Heart left ventricle (tissue), 16 donors: ENCODE measurements around the gene B4GALNT4. TPM values are rescaled to one million over a fixed set of nuclear protein-coding genes. Genes with fewer than 3 reads are reported as not detected.

ENCODE experiments used
- ATAC-seq, 4 donors: fragments of 200-7000 bp; cut with Tn5 transposase; one replicate each; pipeline ENCODE4 v1.9.1; 2020 to 2022; ENCODE audit warnings: moderate library complexity in 4 of 4, mild to moderate bottlenecking in 3 of 4, moderate number of reproducible peaks in 1 of 4
- DNase-seq, 5 donors: peaks; one replicate each; pipeline ENCODE4 v3.0.0-alpha.2; 2020
- H3K27ac ChIP-seq, 12 donors: fragments of 200-600 bp; sonication (generic) in 4 of 12; one replicate each; pipeline versions ENCODE4 v1.5.0 to v1.8.0; 2016 to 2022; ENCODE audit warnings: mild to moderate bottlenecking in 2 of 12
- H3K27me3 ChIP-seq, 9 donors: fragments of 200-600 bp; sonication (generic) in 2 of 9; one replicate each; pipeline versions ENCODE4 v1.5.1 to v1.8.0; 2016 to 2022; ENCODE audit warnings: mild to moderate bottlenecking in 3 of 9
- H3K36me3 ChIP-seq, 9 donors: fragments of 200-600 bp; sonication (generic) in 2 of 9; one replicate each; pipeline versions ENCODE4 v1.5.0 to v1.8.0; 2018 to 2022; ENCODE audit warnings: mild to moderate bottlenecking in 2 of 9
- H3K4me1 ChIP-seq, 12 donors: fragments of 200-600 bp; sonication (generic) in 4 of 12; one replicate each; pipeline versions ENCODE4 v1.5.0 to v1.8.0; 2016 to 2022; ENCODE audit warnings: mild to moderate bottlenecking in 3 of 12
- H3K4me3 ChIP-seq, 12 donors: fragments of 200-600 bp; sonication (generic) in 4 of 12; one replicate each; pipeline versions ENCODE4 v1.5.0 to v1.8.0; 2017 to 2022; ENCODE audit warnings: mild to moderate bottlenecking in 9 of 12, moderate library complexity in 4 of 12
- H3K9me3 ChIP-seq, 12 donors: fragments of 200-600 bp; sonication (generic) in 4 of 12; one replicate each; pipeline versions ENCODE4 v1.5.0 to v1.8.0; 2016 to 2022; ENCODE audit warnings: mild to moderate bottlenecking in 1 of 12
- CTCF ChIP-seq, 12 donors: fragments of 200-600 bp; sonication (generic) in 4 of 12; IDR thresholded peaks; one replicate each; pipeline versions ENCODE4 v1.5.0 to v1.8.0; 2018 to 2022; ENCODE audit warnings: antibody characterized with exemption in 12 of 12, mild to moderate bottlenecking in 5 of 12
- POLR2A ChIP-seq, 2 donors: fragments of 450-650 bp; IDR thresholded peaks; one replicate each; pipeline ENCODE4 v1.6.1; 2017; ENCODE audit warnings: antibody characterized with exemption in 2 of 2, mild to moderate bottlenecking in 2 of 2, moderate library complexity in 2 of 2
- WGBS, 4 donors: extraction: QIAGEN DNeasy Blood & Tissue Kit in 2 of 4; methylation state at CpG; one replicate each; pipeline versions ENCODE4 v1.1.5 to v1.1.7; 2013 to 2018; 5-methylcytosine and 5-hydroxymethylcytosine counted together
- intact Hi-C, 10 donors: fragments of 100-400 bp; cut with DNase I; formaldehyde crosslinking; loops; one replicate each; pipeline versions ENCODE4 v1.11.1 to v1.14.2; 2022
- polyA plus RNA-seq, 2 donors: library from polyadenylated mRNA; stranded (reverse); fragments of 200-250 nt; gene quantifications; one replicate each; pipeline ENCODE4 v1.2.3, GENCODE V29; 2013
- total RNA-seq, 9 donors: library from RNA; depleted of rRNA in 2 of 9; stranded (reverse); fragments of >200 nt in 2 of 9; fragmentation: NEBNext Ultra II Directional in 3 of 9; extraction: Animal tissue kit (Norgen Biotek cat#: 25700) in 3 of 9; gene quantifications; one replicate each; pipeline versions ENCODE4 v1.1.0 to v1.2.4, GENCODE V29; 2016 to 2023
- donor health status: ischemic (EF 13 %, LVEDD 7.1; RV severe dilation, severe dysfunction).
- donor health status: healthy with polysubstance abuse.
- donor health status: DM: no; HTN: yes; CAD: no.
- donor health status: DM: no; HTN: no; CAD: no.
- donor health status: ischemic (EF 25% LVEDD 6.9; RV normal size, moderate dysfunction).
- donor health status: ischemic (EF 25% LVEDD 5.7; RV mildly dilated, moderate dysfunction).
- donor health status: healthy.
- donor health status: DM: yes; HTN: yes; CAD: no.
- donor health status: ischemic (EF 35%, LVEDD 5.7; RV mildly dilated, moderate dysfunction).
- donor health status: nonischemic (EF 11% LVEDD 7.7; RV severe dilation, severe dysfunction).
- donor health status: DM: yes; HTN: yes; CAD: no.
- donor health status: PGD.
- donor health status: ischemic (EF 29% LVEDD 5.4; RV normal size, mild dysfunction).
- donor health status: nonischemic (EF 23%, LVEDD 6.1; RV moderate dilation, normal function).

Gene B4GALNT4
- total and polyA plus RNA-seq, 11 donors, result 0.28 to 1.9 (median 0.68) TPM; not detected in 2

GRCh38 chr11:405954-406795 is 36.9 kb downstream of the B4GALNT4 start:
- Histone ChIP-seq H3K4me1 (peaks cover 0 to 24% (median 15%) of the 10 kb centered on the region in 12 donors), H3K27ac (peak overlapping the region in 11 of 12 donors; percentile 28 to 82 (median 75)), H3K9me3 (no peaks in the 10 kb centered on the region), H3K27me3 (peaks cover 0 to 8% (median 0%) of the 10 kb centered on the region in 9 donors), H3K4me3 (peak overlapping the region; percentile 49 to 76 (median 67)), H3K36me3 (no peaks in the 10 kb centered on the region)
- 67 to 85% (median 78%) methylated on average over 14 to 47 of the region's 47 CpGs for WGBS, 4 donors
- intact Hi-C loops, result loop anchor here in 9 of 10 donors (1.0 to 10.0 kb wide), 7 partner anchors 41 to 112 kb away; partner anchors contain the start of genes RNH1 (in 2 of the 9) and PTDSS2 (in 1 of the 9)
- ATAC-seq (peak in 3 of 4 donors; percentile 10 to 31 (median 25)), DNase-seq (peak in 4 of 5 donors; percentile 23 to 65 (median 36))
- TF ChIP-seq CTCF (IDR thresholded peaks at IDR 0.05), result no peak
- no peak for TF ChIP-seq POLR2A (IDR thresholded peaks at IDR 0.05)

GRCh38 chr11:406796-407650 is 37.7 kb downstream of the B4GALNT4 start:
- peak; percentile 44 to 81 (median 78) for ATAC-seq
- peak overlapping the region; percentile 28 to 82 (median 75) for H3K27ac ChIP-seq
- H3K9me3 ChIP-seq, result no peaks in the 10 kb centered on the region
- WGBS, 4 donors, result 0 to 14% (median 6%) methylated on average over 9 to 89 of the region's 91 CpGs
- H3K27me3 ChIP-seq, result peaks cover 0 to 8% (median 0%) of the 10 kb centered on the region in 9 donors
- H3K36me3 ChIP-seq, result no peaks in the 10 kb centered on the region
- intact Hi-C loops, result loop anchor here in 9 of 10 donors (2.0 to 10.0 kb wide), 6 partner anchors 40 to 110 kb away; partner anchors contain the start of genes RNH1 (in 2 of the 9) and PTDSS2 (in 1 of the 9)
- DNase-seq, result peak; percentile 85 to 93 (median 88)
- H3K4me1 ChIP-seq, result peaks cover 0 to 24% (median 15%) of the 10 kb centered on the region in 12 donors
- H3K4me3 ChIP-seq, result peak overlapping the region; percentile 49 to 76 (median 67)
- TF ChIP-seq POLR2A (IDR thresholded peaks at IDR 0.05) (peak in 1 of 2 donors; percentile 24), CTCF (IDR thresholded peaks at IDR 0.05) (peak in 9 of 12 donors; percentile 9 to 56 (median 21))

- WGBS, 4 donors, result 69 to 81% (median 75%) methylated on average over 20 to 28 of the region's 28 CpGs
- DNase-seq, result peak in 1 of 5 donors; percentile 31
- Histone ChIP-seq H3K27ac (peak overlapping the region in 8 of 12 donors; percentile 22 to 76 (median 46)), H3K36me3 (no peaks in the 10 kb centered on the region), H3K27me3 (peaks cover 0 to 8% (median 0%) of the 10 kb centered on the region in 9 donors), H3K9me3 (no peaks in the 10 kb centered on the region), H3K4me1 (peaks cover 0 to 24% (median 15%) of the 10 kb centered on the region in 12 donors), H3K4me3 (peak overlapping the region in 8 of 12 donors; percentile 25 to 70 (median 54))
- intact Hi-C loops, result loop anchor here in 9 of 10 donors (2.0 to 10.0 kb wide), 6 partner anchors 40 to 110 kb away; partner anchors contain the start of genes RNH1 (in 2 of the 9) and PTDSS2 (in 1 of the 9)
- TF ChIP-seq CTCF (IDR thresholded peaks at IDR 0.05) (no peak), POLR2A (IDR thresholded peaks at IDR 0.05) (no peak)
- ATAC-seq, result peak in 2 of 4 donors; percentile 2 to 4
Measured at GRCh38 chr11:407651-408123, 38.4 kb downstream of the B4GALNT4 start.
